HG02610 (cell line): ENCODE data around the gene DNAJC5.
A peak's percentile ranks its signal among the peaks of the same experiment; 100 is the strongest.

Experiments
- ATAC-seq: cut with Tn5 transposase; IDR thresholded peaks from one replicate; pipeline ENCODE4 v1.9.1; 2021; ENCODE audit warnings: mild to moderate bottlenecking, moderate library complexity; ENCODE audit not compliant: unreplicated experiment

DNAJC5 gene

DNA sequence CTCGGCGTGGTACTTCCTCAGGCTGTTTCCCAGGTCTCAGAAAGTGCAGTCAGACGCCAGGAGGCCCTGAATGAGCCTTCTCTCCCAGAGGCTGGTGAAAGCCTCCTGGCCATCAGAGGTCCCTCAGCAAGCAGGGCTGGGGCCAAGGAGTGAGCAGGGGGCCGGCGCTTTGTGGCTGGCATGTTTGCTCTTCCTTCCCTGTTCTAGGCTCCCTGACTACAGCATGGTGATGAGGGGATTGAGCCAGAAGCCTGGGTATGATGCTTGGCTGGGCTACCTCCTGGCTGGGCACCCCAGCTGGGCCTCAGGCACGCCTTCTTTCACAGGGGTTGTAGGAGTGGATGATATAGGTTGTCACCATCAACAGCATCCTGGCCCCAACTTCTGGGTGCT, 11.7 kb upstream of the DNAJC5 start:
- no peak for ATAC-seq

DNA sequence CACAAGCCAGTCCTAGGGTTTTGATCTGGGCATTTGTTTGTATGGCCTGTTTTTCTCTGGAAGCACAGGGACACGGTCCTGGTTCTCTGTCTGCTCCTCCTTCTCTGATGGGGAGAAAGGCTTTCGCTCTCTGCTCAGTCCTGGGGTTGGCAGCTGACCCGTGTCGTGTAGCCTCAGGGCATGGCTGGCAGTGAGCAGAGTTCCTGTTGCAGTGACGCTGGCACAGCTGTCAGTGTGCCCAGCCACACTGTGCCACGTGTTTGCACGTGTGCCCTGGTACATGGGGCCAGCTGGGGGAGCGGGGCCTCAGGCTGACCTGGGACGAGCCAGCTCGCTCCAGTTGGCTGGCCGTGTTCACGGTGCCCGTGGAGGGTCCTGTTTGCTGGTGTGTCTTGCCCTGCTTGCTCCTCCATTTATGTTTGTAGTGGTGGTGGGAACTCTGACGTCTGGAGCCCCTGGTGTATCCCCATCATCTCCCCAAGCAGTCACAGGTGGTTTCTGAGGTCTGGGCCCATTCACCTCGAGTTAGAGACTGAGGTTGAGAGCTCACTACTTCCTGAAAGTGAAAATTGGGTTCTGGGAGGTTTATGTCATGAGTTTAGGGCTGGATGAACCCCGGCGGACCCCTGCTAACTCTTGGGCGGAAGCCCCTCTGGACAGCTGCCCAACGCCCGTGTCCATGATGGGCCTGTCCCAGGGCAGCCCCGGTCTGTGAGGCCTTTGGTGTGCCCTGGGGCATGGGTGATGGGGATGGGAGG, 10.2 kb upstream of the DNAJC5 start:
- ATAC-seq: no peak

DNA sequence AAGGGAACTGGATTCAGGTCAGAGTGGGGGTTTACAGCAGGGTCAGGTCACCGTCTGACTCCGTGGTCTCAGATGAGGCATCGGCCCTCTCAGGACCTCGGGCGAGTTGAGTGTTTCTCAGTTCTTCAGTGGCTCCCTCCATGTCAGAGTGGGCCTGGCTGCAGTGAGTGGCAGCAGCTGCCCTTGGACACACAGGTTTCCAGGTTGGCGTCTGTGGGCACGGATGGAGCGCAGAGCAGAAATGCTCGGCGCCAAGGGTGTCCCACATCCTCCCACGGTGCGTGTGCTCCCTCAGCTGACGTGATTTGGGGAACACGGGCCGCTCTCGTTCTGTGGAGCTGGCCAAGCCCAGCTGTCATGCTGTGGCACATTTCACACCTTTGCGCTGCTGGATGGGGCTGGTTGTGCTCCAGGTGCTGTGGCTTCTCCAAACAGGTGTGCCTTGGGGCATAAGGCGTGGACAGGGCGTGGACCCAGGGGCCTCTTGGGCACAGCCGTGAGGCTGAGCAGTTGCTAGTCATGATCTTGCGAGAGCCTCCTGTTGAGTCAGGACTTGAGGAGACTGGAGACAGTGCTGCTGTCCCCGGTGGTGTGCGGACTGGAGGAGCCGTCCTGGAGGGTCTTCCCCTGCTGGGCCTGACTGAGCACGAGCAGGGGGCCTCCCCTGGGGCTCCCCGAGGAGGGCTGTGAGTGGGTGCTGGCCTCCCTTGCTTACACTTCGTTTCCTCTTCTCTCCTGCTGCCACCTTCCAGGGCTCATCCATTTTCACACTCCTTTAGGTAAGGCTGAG, 9.5 kb upstream of the DNAJC5 start:
- no peak for ATAC-seq

DNA sequence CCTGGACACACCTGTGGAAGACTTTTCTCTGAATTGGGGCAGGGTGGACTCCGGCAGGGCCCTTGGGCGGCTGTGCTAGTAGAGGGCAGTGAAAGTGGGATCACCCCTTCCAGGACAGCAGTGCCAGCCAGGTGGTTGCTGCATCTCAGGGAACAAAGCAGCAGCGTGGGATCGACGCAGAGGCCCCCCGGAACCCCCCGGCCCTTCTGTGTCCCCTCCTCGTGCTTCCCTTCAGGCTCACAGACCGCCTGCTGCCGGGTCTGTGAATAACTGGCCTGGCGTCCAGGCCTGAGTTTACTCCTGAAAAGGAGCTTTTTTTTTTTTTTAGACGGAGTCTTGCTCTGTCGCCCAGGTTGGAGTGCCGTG, 8.9 kb upstream of the DNAJC5 start:
- ATAC-seq: no peak

DNA sequence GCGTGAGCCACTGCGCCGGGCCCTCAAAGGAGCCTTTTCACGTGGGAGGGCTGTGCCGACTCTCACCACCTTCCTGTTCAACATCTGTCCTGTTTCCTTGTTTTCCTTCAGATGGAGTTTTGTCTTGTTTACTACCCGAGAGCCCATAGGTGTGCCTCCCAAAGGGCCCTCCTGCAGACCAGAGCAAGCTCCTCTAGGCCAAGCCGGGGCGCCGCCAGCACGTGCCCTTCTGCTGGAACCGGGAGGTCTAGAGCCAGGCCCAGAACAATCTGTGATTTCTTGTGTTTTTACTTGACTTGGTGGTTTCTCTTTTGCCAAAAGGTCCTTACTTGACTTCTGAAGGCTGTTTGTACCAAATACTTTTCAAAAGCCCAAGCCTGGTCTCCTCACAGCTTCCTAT, 8.0 kb upstream of the DNAJC5 start:
- no peak for ATAC-seq

DNA sequence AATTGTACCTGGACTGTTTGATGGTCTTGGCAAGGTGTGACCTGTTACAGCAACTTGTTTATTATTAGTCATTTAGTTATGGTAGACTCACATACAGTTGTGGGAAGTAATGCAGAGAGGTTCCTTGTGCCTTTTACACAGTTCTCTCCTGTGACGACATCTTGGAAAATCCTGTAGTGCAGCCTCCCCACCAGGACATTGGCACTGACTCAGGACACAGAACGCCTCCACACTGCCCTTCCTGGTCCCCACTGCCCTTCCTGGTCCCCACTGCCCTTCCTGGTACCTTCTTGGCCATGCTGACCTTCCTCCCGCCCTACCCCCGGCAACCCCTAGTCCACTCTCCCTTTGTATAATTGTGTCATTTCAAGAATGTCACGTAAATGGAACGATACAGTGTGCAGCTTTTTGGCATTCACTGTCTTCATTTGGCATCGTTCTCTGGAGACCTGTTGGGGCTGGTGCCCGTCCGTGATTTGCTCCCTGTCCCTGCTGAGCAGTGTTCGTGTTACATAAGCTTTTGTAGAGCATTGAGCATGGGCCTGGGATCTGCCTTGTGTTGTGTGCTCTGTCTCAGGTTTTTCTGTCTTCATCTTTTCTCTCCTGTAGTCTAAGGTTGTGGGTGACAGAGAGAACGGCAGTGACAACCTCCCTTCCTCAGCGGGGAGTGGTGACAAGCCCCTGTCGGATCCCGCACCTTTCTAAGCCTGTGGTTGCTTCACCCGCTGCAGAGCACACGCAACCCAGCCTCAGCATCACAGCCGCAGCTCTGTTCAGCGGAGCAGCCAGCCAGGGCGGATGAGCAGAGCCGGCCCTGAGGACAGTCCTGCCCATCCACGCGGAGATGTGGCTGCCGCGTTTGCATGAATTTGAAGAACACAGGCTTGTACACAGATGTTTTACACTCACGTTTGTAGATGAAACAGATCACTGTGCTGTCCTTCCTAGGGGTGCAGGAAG, 5.4 kb upstream of the DNAJC5 start:
- ATAC-seq: no peak

DNA sequence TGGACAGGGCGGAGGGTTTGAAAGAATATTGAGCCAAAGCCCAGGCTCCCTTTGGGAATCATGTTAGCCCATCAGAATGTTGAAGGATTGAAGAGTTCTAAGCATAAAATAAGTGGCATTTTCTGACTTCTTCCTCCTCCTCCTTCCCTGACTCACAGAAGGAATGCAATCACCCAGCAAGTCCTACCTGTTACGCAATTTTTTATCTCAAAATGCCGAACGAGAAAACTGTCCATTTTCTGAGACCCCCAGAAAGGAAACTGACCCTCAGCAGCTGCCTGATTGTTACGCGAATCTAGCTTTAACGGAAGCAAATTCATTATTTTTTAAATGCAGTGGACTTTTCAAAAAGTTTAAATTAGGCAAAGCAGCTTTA, 4.7 kb upstream of the DNAJC5 start:
- ATAC-seq: no peak

DNA sequence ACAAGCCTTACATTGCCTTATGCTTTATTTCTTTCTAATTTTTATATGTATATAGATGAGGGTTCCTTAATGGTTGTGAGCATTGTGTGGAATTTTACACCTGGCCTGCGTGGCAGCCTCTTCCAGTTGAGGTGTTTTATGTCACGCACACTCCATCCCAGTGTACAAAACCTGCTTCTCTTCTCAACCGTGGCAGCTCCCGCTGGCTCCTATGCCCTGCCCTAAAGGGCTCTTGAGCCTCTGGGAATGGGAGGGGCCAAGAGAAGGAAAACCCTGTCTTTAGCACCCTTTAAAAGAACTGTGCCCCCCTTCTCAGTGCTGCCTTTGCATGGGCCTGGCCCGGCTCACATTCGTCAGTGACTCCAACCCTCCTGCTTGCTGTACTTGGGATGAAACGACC, 4.3 kb upstream of the DNAJC5 start:
- ATAC-seq: no peak

DNA sequence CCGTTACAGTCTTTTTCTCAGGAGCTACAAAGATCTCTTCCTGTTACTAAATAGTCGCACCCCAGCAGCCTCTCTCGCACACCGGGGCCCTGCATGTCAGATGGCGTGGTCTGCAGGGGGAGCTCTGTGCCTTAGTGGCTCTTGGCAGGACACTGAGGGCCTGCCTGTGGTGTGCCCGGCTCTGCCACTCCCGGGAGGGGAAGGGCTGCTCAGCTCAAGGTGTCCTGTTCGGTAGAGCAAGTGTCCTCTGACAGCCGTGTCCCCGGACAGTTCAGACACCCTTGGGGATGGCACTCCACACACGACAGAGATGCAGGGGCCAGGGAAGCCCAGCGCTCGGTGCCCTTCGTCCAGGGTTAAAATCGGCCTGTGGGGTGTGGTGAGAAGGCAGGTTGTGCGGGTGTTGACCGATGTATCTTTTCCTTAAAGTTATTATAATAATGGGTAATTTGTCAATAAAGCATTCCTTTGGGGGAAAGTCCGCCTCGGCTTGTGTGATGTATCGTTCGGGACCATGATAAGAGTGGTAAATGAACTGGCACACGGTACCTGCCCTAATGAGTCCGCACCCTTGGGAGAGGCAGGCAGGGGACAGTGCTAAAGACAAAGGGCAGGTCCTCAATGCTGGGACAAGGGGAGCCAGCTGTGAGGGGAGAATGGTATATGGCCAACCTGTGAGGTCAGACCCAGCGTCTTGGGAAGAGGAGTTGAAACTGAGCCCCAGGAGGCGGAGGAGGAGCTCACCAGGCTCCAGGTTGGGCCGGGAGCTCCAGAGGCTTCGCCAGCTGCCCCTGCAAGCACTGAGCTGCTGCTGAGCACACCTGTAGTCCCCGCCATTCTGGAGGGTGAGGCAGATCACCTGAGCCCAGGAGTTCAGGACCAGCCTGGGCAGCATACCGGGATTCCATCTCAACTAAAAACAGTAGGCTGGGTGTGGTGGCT, 3.6 kb upstream of the DNAJC5 start:
- no peak for ATAC-seq

DNA sequence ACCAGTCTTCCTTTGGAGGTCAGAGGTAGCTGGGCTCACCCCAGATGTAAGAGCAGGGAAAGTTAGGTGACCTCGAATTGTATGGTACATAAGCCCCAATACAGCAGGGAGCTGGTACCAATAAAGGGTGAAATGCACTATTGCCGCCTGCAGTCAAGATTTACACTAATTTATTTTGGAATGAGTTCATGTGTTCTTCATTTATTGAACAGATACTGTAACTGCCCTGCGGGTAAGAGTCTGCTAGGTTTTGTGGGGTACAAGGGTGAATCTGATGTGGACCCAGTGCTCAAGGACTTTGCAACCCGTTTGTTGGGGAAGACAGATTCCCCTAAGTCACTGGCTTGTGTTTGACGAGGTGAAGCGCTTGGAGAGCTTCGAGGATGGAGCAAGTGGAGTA, 2.5 kb upstream of the DNAJC5 start:
- ATAC-seq: no peak

DNA sequence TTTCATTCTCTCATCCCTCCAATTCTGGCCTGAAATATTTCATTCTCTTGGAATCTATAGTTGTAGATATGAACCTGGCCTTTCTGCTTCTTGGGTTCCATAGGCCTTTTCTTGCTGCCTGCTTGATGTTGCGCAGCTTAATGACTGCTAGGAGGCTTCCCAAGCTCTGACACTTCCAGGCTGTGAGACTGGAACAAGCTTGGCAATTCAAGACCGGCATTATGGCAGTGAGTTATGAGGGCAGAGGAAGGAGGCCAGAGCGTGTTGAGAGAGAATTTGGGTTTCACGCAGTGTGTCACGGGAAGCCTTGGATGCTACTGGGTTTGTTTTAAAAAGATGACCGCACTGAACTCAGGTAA, 948 bp upstream of the DNAJC5 start:
- ATAC-seq: no peak

DNA sequence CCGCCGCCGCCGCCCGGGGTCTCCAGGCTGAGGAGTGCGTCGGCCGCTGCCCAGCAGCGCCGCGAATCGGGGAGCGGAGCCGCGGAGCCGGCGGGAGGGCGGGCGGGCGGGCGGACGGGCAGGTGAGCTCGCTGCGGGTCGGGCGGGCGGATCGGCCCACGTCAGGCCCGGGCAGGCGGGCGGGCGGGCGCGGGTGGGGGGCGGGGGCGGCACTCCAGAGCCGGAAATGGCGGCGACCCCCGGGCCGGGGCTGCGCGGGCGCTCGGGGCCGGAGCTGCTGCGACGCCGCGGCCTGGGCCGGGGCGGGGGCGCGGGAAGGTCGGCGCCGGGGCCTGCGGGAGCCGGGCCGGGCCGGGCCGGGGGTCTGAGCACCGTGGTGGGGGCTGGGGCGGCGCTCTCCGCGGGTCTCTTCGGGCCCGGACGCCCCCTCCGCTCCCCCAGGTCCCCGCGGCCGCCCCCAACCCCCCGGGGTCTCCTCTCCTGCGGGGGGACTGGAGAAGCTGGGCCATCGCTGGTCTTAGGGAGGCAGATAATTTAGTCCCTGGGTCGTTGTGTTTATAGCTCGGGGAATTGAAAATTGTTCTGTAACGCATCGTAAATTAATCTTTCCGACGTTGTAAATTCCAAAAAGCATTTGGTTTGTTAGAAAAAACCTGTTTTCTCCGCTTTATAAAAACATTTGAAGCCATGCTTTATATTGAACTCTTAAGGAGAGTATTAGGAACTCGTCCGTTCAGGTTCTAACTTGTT, 451 bp downstream of the DNAJC5 start:
- peak; percentile 4 for ATAC-seq

DNA sequence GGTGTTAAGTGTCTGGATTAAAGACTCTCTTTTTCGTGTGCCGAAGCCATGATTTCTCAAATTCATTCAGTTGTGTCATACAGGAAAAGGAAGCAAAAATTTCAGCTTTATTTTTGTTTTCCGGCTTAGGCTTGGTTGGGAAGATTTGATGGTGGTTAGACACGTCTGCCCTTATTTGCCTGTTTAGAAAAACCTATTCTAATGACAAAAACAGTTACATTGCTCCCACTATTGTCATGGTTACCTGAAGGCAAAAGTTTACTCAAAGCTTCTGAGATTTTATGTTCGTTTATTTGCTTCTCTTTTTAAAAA, 982 bp downstream of the DNAJC5 start:
- no peak for ATAC-seq

DNA sequence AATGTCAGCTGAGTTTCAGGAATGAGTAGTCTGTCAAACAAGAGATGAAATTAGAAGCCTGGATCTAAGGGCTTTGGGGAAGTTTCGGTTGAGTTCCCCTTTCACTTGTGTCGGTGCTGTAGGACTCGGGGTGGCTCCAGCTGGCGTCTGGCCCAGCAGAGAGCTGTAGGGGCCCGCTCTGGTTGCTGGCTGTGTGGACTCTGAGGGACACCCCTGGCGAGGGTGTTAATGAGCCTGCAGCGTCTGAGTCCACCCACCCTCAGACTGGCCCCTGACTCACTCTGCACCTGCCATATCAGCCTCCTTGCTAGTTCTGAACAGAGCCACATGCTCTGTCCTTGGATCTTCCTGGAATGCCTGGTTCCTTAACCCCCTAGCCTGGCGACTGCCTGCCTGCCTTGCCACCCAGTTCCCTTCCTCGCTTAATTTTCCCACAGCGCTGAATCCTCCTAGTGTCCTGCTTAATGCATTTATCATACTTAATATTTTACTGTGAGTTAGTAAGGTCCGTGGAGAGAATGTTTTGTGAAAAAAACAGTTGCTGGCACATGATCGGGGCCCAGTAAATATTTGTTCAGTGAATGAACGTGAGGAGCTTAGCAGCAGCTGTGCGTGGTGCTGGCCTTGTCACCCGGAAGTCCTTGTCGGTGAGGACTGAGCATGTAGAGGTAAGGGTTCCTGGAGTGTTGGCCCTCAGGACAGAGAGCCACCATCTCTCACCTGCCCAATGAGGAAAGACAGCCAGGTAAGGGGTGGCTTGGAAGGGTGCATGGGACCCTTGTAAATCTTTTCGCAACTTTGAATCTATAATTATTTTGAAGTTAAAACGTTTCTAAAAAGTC, 1.6 kb downstream of the DNAJC5 start:
- ATAC-seq: no peak

DNA sequence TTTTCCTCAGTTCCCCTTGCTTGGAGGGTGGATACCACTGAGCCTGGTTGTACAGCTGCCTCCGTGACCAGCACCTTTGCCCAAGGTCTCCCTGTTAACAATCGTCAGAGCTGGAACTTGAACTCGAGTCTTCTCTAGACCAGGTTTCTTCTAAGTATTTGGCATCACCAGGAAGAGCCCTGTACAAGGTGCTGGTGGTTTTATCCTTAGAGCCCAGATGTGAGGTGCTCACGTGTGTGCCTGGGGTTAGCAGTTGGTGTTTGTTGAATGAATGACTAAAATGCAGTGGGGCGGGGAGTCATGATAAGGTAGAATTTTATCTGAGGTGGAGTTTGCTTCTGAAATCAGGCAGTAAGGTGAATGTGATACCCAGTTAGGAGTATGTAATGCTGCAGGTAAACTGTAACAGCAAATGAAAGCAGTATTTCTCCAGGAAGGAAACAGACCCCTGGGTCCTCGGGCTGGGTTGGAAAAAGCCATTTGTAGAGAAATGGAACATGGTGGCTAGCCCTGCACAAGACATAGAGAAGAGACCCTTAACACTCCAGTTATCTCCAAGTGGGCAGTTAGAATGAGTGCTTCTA, 3.1 kb downstream of the DNAJC5 start:
- ATAC-seq: no peak

DNA sequence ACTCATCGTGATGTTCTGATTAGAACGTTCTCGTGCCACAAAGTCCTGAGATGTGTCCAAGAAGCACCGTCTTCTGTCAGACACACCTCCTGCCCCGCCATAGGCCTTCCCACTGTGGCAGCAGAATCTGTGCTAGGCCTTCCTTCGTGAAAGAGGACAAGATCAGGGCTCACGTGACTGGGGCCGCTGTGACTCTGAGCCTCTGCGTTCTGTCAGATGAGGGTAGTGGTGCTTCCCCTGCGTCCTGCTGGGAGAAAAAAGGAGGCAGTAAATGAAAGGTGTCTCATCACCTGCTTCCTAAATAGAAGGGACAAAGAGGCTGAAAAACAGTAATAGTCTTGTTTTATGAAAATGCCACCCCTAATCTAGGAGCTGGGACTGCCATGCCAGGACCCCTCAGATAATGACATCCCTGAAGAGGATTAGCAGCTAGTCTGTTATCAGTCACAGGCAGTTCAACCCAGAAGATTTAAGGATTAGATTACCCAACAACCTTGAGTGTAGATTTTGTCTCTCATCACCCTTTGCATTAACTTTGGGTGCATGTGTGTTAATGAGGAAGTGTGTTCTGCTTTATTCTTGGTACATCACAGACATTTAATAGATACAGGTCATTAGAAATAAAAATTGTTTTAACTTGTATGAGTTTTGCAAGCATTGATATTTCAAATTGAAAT, 4.1 kb downstream of the DNAJC5 start:
- ATAC-seq: no peak

DNA sequence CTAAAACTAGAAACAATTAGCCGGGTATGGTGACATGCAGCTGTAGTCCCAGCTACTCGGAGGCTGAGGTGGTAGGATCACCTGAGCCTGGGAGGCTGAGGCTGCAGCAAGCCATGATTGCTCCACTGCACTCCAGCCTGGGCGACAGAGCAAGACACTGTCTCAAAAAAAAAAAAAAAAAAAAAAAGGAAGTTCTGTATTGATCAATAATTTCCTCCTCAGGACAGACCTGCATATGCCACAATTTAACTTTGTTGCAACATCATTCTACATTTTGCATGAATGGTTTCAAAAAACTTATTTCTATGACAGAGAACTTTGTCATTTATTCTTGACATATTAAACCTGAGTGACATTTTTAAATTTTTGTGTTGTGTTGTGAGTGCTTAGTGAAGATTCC, 5.5 kb downstream of the DNAJC5 start:
- ATAC-seq: no peak
